Embryonic facial prominence (tissue), 1 donor: Measurements from ENCODE around the gene SPECC1.
A peak's percentile ranks its signal among the peaks of the same experiment; 100 is the strongest.
"Not testable (repeated sequence)": the region's sequence is repeated elsewhere in the genome, so short reads cannot be mapped to it uniquely, and the experiment has no call there.

ENCODE experiments used
- DNase-seq: peaks from one replicate; pipeline ENCODE4 v3.0.0-alpha.2; 2016; ENCODE audit errors: extremely low spot score

SPECC1 gene

GRCh38 chr17:20235747-20236146 lies 226.6 kb downstream of the SPECC1 start:
- no peak for DNase-seq

DNA sequence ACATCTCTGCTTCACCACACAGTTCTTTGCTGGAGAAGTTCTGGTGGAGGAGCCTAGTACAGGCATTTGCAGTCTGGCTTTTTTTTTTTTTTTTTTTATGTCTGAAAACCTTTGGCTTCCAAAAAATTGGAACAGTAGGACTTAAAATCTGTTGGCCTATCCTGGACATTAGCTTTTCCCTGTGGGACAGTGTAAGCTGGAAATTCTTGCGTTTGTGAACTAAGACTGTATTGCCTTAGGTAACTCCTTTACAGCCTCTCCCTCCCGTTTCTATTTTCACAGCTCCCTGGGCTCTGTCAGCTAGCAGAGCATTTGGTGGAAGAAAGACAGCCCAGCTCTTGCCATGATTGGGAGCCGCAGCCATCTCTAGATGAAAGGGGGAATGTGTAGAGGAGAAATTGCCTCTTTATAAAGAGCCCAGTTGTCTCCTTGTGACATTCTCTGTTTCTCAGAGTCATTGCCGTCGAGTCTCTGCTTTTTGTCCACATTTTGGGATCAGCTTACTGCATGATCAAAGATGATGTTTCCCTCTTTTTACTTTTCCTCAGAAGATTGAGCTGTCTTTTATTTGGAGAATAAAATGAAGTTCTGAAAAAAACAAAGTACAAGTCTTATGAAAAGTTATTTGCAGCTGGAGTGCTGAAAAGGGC lies 227.5 kb downstream of the SPECC1 start:
- DNase-seq = no peak

DNA sequence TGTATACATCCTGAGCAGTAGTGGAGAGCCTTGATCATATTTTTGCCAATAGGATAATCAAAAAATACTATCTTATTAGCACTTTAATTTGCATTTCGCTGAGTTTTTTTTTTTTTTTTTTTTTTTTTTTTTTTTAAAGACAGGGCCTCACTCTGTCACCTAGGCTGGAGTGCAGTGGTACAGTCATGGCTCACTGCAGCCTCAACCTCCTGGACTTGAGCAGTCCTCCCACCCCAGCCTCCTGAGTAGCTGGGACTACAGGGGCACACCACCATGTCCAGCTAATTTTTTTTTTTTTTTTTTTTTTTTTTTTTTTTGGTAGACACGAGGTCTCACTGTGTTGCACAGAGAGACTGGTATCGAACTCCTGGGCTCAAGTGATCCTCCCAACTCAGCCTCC lies 230.6 kb downstream of the SPECC1 start:
- not testable (repeated sequence) for DNase-seq

GRCh38 chr17:20241855-20242254 lies 232.7 kb downstream of the SPECC1 start:
- DNase-seq = no peak

GRCh38 chr17:20242271-20242670 lies 233.1 kb downstream of the SPECC1 start:
- DNase-seq = no peak

- DNase-seq = no peak
Measured at GRCh38 chr17:20243524-20243923, 234.4 kb downstream of the SPECC1 start.

DNA sequence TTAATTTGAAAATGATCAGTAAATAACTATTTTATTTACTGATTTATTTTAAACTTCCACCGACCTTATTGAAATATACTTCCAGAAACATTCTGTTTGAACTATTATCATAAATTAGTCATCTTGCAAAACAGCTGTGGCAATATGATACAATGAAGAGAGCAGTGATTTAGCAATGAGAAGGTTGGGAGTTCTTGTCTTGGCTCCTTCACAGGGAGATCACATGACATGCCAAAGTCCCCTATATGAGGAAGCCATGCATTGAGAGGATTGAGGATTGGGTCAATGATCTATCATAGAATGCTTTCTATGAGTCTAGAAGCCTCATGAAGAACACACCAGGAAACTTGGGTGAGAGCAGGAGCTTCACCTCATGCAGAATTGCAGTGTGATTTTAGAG lies 235.5 kb downstream of the SPECC1 start:
- no peak for DNase-seq

DNA sequence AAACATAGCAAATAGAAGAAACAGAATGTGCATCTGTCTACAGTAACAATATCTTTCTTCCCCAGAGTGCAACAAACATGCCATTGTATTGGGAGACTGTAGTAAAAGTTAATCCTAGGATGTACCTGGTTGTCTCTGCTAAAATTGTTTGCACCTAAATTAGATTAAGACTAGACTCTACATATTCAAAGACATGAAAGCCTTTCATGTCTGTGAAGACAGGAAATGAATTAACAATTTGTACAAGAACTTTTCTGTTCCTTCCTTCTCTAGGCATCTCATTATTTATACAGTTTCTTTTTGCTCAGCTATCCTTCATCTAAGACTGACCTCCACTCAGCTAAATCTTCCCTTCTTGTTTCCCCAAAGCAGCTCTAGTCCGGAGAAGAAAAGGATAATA lies 237.5 kb downstream of the SPECC1 start:
- no peak for DNase-seq

DNA sequence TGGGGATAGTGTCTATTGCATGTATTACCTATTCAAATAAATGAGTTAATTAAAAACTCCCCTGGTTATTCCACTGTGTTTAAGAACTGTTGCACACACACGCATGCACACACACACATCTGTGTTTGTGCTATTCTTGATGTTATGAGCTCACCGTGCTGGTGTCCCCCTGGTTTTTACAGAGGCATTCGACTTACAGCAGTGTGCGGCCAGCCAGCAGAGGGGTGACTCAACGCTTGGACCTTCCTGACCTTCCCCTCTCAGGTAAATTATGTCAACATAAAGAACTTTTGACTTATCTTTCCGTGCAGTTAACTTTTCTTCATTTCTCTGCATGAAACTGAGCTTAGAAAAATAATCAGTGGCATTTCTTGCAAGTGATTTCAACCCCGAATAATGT lies 244.2 kb downstream of the SPECC1 start:
- DNase-seq = no peak

- no peak for DNase-seq
Measured at GRCh38 chr17:20254541-20254940, 245.4 kb downstream of the SPECC1 start.

DNA sequence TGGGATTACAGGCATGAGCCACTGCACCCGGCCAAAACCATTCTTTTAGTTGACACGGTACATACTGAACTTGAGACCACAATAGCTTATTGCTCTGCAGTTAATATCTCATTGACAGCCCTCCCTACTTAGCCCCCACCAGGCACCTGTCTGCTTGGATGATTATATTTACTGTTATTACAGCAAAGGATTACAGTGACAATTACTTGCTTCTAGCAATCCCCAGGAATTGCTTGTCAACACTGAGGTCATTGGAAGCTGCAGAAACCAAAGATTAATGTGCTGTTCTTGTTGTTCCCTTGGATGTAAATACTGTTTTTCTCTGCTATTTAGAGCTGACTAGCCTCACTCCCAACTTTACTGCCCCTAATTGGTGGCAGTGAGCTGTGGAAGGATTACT lies 247.0 kb downstream of the SPECC1 start:
- DNase-seq = no peak

- DNase-seq = no peak
Measured at GRCh38 chr17:20257008-20257407, 247.8 kb downstream of the SPECC1 start.

- no peak for DNase-seq
Measured at GRCh38 chr17:20257798-20258197, 248.6 kb downstream of the SPECC1 start.

GRCh38 chr17:20259668-20260067 lies 250.5 kb downstream of the SPECC1 start:
- DNase-seq = no peak

DNA sequence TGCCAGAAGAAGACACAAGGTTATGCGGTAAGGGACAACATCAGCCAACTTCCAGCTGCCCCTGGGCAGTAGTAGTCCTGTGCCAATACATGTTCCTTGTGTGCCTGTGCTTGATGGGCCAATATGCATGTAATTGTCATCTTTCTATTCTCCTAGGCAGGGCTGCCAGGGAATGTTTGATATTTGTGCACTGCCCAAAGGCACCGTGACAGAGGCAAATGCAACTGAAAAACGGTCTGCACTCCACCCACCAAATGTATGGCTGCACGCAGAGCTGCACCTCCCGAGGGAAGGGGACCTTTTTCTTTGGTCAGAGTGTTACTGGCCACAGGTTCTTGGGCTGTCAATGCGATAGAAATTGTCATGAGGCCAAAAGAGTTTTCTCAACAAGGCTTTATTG lies 251.1 kb downstream of the SPECC1 start:
- DNase-seq = no peak

DNA sequence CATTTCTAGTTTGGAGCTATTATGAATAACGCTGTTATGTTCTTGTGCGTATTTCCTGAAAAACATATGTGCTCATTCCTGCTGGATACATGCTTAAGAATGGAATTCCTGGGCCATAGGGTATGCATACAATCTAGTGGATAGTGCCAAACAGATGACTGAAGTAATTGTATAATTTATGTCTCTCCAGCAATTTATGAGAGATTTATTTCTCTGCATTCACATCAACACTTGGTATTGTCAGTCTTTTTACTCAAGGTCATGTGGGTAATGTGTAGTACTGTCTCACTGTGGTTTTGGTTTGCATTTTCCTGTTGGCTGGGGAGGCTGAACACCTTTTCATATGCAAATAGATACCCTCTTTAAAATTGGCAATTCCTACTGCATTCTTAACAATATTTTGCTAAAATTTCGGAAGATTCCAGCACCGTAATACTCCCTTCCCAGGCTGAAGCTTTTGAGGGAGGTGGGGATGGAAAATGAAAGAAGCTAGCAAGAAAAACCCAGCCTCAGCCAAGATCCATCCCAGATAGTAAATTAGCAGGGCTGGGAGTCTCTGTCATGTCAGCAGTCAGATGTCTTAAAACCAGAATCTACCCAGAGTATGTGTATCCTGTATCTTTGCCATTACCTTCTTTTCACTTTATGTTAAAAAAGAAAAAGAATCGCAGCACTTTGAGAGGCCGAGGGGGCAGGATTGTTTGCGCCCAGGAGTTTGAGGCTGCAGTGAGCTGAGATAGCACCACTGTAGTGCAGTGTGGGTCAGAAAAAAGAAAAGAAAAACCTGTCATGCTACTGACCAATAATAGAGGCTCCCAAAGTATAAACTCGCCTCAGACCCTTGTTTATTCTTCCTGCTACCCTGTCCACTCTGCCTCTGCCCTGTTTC lies 253.3 kb downstream of the SPECC1 start:
- no peak for DNase-seq

GRCh38 chr17:20263115-20263433 lies 253.9 kb downstream of the SPECC1 start:
- DNase-seq = not testable (repeated sequence)

DNA sequence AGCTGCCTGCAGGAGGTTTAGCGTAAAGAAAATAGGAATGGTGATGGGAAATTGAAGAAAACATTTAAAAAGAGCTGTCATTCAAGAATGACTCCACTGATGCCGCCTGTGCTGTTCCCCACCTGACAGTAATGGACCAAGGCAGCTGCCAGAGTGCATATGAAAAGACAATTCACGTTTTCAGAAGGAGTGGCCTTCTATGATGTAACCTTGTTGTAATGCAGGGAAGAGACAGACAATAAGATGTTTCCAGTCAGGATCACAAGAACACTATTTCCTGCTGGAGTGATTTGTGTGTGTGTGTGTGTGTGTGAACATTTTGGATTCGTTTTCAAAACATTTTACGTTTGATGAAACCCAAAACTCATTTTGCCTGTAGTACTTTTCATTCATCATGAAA lies 254.4 kb downstream of the SPECC1 start:
- peak; percentile 17 for DNase-seq

DNA sequence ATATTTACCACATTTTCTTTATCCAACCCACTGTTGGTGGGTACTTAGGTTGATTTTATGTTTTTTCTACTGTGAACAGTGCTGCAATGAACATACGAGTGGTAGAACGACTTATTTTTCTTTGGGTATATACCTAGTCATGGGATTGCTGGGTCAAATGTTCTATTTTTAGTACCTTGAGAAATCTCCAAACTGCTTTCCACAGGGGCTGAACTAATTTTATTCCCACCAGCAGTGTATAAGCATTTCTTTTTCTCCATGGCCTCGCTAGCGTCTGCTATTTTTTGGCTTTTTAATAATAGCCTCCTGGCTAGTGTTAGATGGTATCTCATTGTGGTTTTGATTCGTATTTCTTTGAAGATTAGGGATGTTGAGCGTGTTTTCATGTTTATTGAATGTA lies 255.8 kb downstream of the SPECC1 start:
- no peak for DNase-seq

GRCh38 chr17:20266806-20267458 lies 257.8 kb downstream of the SPECC1 start:
- no peak for DNase-seq

- DNase-seq = no peak
Measured at GRCh38 chr17:20267459-20267842, 258.3 kb downstream of the SPECC1 start.

DNA sequence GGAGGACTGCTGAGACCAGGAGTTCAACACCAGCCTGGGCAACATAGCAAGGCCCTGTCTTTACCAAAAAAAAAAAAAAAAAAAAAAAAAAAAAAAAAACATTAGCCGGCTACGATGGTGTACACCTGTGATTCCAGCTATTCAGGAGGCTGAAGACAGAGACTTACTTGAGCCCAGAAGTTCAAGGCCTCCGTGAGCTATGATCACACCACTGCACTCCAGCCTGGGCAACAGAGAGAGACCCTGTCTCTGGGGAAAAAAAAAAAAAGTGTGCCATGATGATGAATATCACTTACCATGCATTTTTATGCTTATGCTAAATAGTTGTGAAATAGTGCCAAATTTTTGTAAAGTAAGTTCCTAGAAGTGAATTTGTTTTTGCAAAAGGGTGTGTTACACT lies 261.2 kb downstream of the SPECC1 start:
- no peak for DNase-seq

DNA sequence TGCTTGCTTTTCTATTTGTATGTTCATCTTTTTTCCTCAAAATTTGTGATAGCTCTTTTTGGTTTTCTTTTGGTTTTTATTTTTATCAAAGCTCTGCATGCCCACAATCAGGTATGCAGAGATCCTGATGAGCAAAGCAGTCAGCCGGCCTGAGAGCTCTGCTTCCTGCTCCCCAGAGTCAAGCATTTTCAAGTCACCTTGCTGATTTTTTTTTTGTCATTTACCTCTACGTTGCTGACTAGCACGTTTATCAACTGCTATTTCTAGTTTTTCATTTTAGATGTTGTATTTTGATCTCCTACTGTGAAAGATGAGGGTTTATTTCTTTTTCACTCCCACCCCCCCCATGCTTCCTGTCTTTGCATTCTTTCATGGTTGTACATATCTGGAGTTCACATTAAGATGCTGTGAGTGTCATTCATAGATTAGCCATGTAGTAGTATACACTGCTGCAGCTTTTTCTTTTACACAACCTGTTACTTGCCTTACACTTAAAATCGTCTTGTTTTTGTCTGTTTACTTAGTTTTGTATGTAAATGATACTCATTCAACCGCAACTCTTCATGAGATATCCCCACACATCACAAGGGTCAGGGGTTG lies 262.0 kb downstream of the SPECC1 start:
- no peak for DNase-seq
